ENCODE measurements around the gene TMC1.
"Not testable (repeated sequence)": the region's sequence is repeated elsewhere in the genome, so short reads cannot be mapped to it uniquely, and the experiment has no call there.

Gene TMC1

GRCh38 chr9:72538921-72539702, 17.7 kb downstream of the TMC1 start:
- H3K4me3 Mint-ChIP-seq: no peak overlapping the region
- H3K36me3 Mint-ChIP-seq: peaks cover 0 to 3% of the 10 kb centered on the region in 2 donors
- DNase-seq (no peak), ATAC-seq (replicated peaks) (no peak)
- no peaks in the 10 kb centered on the region for H3K4me1 Mint-ChIP-seq
- peaks cover 1 to 3% of the 10 kb centered on the region in 2 donors for H3K9me3 Mint-ChIP-seq
- H3K27ac Mint-ChIP-seq: no peak overlapping the region
- peaks cover 8 to 22% of the 10 kb centered on the region in 2 donors for H3K27me3 Mint-ChIP-seq

DNA sequence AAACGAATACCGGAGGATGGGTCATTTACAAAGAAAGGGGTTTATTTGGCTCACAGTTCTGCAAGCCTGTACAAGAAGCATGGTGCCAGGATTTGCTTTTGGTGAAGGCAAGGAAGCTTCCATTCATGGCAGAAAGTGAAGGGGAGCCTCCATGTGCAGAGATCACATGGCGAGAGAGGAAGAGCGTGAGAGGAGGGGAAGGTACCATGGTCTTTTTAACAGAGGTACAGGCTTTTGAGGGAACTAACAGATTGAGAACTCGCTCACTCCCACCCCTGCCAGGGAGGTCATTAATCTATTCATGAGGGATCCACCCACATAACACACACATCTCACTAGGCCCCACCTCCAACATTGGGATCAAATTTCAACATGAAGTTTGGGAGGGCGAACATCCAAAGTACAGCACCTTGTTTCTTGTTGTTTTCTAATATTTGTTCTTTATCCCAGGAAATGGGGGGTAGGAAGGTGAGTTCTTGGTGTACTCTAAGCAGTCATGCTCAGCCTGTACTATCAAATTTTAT, 18.5 kb downstream of the TMC1 start:
- ATAC-seq (replicated peaks): no peak
- peaks cover 1 to 3% of the 10 kb centered on the region in 2 donors for H3K9me3 Mint-ChIP-seq
- H3K4me1 Mint-ChIP-seq: no peaks in the 10 kb centered on the region
- H3K4me3 Mint-ChIP-seq: no peak overlapping the region
- no peak overlapping the region for H3K27ac Mint-ChIP-seq
- DNase-seq: no peak
- H3K36me3 Mint-ChIP-seq: peaks cover 0 to 3% of the 10 kb centered on the region in 2 donors
- peaks cover 8 to 22% of the 10 kb centered on the region in 2 donors for H3K27me3 Mint-ChIP-seq

- Mint-ChIP-seq H3K9me3 (peaks cover 1 to 3% of the 10 kb centered on the region in 2 donors), H3K36me3 (peaks cover 0 to 3% of the 10 kb centered on the region in 2 donors), H3K27ac (no peak overlapping the region), H3K27me3 (peaks cover 8 to 18% of the 10 kb centered on the region in 2 donors), H3K4me1 (no peaks in the 10 kb centered on the region), H3K4me3 (no peak overlapping the region)
- DNase-seq (no peak), ATAC-seq (replicated peaks) (no peak)
Observed at GRCh38 chr9:72540348-72540873, 19.0 kb downstream of the TMC1 start.

- H3K36me3 Mint-ChIP-seq; H3K9me3 Mint-ChIP-seq; H3K4me3 Mint-ChIP-seq; H3K27ac Mint-ChIP-seq; H3K4me1 Mint-ChIP-seq; ATAC-seq (replicated peaks); DNase-seq: not testable (repeated sequence)
- peaks cover 8 to 17% of the 10 kb centered on the region in 2 donors for H3K27me3 Mint-ChIP-seq
Observed at GRCh38 chr9:72542537-72542833, 21.1 kb downstream of the TMC1 start.

DNA sequence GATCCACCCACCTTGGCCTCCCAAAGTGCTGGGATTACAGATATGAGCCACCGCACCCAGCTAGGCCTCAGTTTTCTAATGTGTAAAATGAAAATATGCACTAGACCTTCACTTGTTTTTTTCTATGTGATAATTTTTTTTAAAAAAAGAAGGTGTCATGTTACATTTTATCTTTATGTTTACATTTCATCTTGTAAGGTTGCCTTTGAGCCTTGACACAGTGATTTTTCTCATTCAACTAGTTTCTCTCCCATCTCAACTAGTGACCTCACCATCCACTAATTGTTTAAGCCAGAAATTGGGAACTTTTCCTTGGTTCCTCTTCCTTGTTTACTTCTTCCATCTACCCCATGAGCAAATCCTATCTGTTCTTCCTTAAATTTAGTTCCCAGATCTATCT, 21.5 kb downstream of the TMC1 start:
- H3K4me1 Mint-ChIP-seq: no peaks in the 10 kb centered on the region
- no peak overlapping the region for H3K4me3 Mint-ChIP-seq
- H3K27me3 Mint-ChIP-seq: peaks cover 8 to 17% of the 10 kb centered on the region in 2 donors
- no peaks in the 10 kb centered on the region for H3K36me3 Mint-ChIP-seq
- H3K9me3 Mint-ChIP-seq: no peaks in the 10 kb centered on the region
- H3K27ac Mint-ChIP-seq: no peak overlapping the region
- no peak for DNase-seq
- ATAC-seq (replicated peaks): no peak

DNA sequence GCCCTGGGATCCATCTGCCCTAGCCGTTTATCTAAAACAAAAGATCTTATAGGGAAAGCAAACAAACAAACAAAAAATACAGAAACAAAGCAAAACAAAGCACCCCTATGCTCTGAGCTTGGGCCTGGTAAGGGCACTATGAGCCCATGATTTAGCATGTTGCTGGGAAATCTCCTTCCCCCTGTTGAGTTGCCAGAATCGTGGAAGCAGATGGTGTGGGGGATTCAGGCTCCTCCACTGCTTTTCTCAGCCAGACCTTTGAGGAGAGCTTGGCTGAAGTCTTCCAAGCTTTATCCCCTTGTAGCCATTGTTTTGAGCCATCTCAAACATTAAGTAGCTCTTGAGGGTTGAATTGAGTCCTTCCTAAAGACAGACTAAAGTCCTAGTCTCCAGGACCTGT, 29.9 kb downstream of the TMC1 start:
- Mint-ChIP-seq H3K27ac (no peak overlapping the region), H3K4me1 (no peaks in the 10 kb centered on the region), H3K27me3 (no peaks in the 10 kb centered on the region), H3K9me3 (no peaks in the 10 kb centered on the region), H3K36me3 (no peaks in the 10 kb centered on the region), H3K4me3 (no peak overlapping the region)
- ATAC-seq (replicated peaks) (no peak), DNase-seq (no peak)

GRCh38 chr9:72552356-72552755, 30.9 kb downstream of the TMC1 start:
- DNase-seq (no peak), ATAC-seq (replicated peaks) (no peak)
- Mint-ChIP-seq H3K4me3 (no peak overlapping the region), H3K9me3 (no peaks in the 10 kb centered on the region), H3K4me1 (no peaks in the 10 kb centered on the region), H3K27me3 (no peaks in the 10 kb centered on the region), H3K27ac (no peak overlapping the region), H3K36me3 (no peaks in the 10 kb centered on the region)

GRCh38 chr9:72554221-72554641, 32.8 kb downstream of the TMC1 start:
- Mint-ChIP-seq H3K36me3 (no peaks in the 10 kb centered on the region), H3K9me3 (no peaks in the 10 kb centered on the region), H3K27ac (no peak overlapping the region), H3K4me3 (no peak overlapping the region), H3K4me1 (no peaks in the 10 kb centered on the region), H3K27me3 (no peaks in the 10 kb centered on the region)
- DNase-seq: no peak
- ATAC-seq (replicated peaks): no peak

GRCh38 chr9:72557549-72557948, 36.1 kb downstream of the TMC1 start:
- no peak overlapping the region for H3K4me3 Mint-ChIP-seq
- no peaks in the 10 kb centered on the region for H3K4me1 Mint-ChIP-seq
- no peak overlapping the region for H3K27ac Mint-ChIP-seq
- no peaks in the 10 kb centered on the region for H3K9me3 Mint-ChIP-seq
- DNase-seq: no peak
- no peaks in the 10 kb centered on the region for H3K36me3 Mint-ChIP-seq
- no peak for ATAC-seq (replicated peaks)
- peaks cover 0 to 4% of the 10 kb centered on the region in 2 donors for H3K27me3 Mint-ChIP-seq

DNA sequence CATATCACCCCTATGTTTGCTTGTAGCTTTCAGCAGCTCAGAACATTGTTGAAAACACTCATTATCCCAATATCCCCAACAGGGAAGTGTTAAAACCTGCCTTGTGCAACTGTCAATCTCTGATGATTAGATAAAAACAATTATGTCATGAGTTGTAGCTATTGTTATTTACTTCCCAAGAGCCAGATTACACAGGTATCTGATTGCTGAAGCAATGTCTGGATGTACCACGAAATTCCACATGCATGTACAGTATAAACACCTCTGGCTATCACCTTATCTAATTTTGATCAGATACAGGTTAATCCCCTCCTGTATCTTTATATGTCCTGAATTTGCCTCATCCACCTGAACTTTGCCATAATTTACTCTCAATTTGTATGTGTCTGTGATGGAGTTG, 38.7 kb downstream of the TMC1 start:
- no peaks in the 10 kb centered on the region for H3K9me3 Mint-ChIP-seq
- H3K4me3 Mint-ChIP-seq: no peak overlapping the region

GRCh38 chr9:72563806-72564205, 42.4 kb downstream of the TMC1 start:
- Mint-ChIP-seq H3K36me3 (no peaks in the 10 kb centered on the region), H3K27me3 (peaks cover 4 to 13% of the 10 kb centered on the region in 2 donors), H3K9me3 (peaks cover 2 to 4% of the 10 kb centered on the region in 2 donors), H3K4me1 (no peaks in the 10 kb centered on the region), H3K27ac (no peak overlapping the region), H3K4me3 (no peak overlapping the region)
- DNase-seq (no peak), ATAC-seq (replicated peaks) (no peak)

More for the DNA sequence above, 38.7 kb downstream of the TMC1 start:
- DNase-seq: no peak
- Mint-ChIP-seq H3K4me1 (no peaks in the 10 kb centered on the region), H3K27me3 (peaks cover 4 to 6% of the 10 kb centered on the region in 2 donors), H3K27ac (no peak overlapping the region), H3K36me3 (no peaks in the 10 kb centered on the region)
- ATAC-seq (replicated peaks): no peak

DNA sequence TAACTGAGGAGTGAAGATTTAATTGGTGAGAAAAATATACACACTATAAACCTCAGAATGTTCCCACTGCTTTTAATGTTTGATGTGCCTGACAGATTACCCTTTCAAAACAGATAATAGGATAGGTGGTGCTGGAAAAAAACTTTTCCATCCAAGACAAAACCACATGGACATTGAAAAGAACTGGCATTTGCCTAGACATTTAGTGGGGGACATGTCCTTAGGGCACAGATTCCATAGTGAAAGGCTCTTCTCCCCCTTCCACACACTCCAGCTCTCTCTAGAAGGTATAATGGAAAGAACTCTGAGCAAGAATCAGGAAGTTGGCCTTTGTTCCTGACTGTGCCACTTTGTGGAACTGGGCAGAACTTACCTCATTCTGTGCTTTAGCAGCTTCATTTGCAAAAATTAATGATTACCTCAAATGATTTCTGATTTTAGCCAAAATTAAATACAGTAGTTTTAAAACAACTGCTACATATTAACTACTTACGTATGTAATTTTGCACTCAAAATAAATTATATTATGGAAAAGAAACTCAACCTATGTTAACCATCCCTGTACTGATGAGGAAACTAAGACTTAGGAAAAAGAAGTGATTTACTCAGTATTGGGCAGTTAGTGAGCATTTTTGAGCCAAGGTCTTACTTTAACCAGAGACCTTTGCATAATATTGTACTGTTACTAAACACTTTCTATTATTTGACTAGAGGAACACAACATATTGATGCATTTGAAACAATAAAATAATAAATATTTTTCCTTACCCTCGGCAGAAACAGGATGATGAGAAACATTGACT, 43.3 kb downstream of the TMC1 start:
- DNase-seq (no peak), ATAC-seq (replicated peaks) (peak in 1 of 2 donors; percentile 42)
- H3K36me3 Mint-ChIP-seq: no peaks in the 10 kb centered on the region
- H3K9me3 Mint-ChIP-seq: peaks cover 2 to 4% of the 10 kb centered on the region in 2 donors
- no peak overlapping the region for H3K27ac Mint-ChIP-seq
- no peaks in the 10 kb centered on the region for H3K4me1 Mint-ChIP-seq
- no peak overlapping the region for H3K4me3 Mint-ChIP-seq
- H3K27me3 Mint-ChIP-seq: peaks cover 9 to 19% of the 10 kb centered on the region in 2 donors

DNA sequence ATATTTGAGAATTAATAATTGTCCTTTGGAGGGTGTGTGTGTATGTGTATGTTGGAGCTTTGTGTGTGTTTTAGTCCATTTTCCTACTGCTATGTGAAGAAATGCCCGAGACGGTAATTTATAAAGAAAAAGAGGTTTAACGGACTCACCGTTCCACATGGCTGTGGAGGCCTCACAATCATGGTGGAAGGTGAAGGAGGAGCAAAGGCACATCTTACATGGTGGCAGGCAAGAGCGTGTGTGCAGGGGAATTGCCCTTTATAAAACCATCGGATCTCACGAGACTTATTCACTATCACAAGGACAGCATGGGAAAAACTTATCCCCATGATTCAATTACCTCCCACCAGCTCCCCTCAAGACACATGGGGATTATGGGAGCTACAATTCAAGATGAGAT, 44.1 kb downstream of the TMC1 start:
- peaks cover 11 to 20% of the 10 kb centered on the region in 2 donors for H3K27me3 Mint-ChIP-seq
- DNase-seq (no peak), ATAC-seq (replicated peaks) (no peak)
- no peaks in the 10 kb centered on the region for H3K4me1 Mint-ChIP-seq
- H3K36me3 Mint-ChIP-seq: no peaks in the 10 kb centered on the region
- H3K4me3 Mint-ChIP-seq: no peak overlapping the region
- H3K9me3 Mint-ChIP-seq: peaks cover 2 to 4% of the 10 kb centered on the region in 2 donors
- H3K27ac Mint-ChIP-seq: no peak overlapping the region

DNA sequence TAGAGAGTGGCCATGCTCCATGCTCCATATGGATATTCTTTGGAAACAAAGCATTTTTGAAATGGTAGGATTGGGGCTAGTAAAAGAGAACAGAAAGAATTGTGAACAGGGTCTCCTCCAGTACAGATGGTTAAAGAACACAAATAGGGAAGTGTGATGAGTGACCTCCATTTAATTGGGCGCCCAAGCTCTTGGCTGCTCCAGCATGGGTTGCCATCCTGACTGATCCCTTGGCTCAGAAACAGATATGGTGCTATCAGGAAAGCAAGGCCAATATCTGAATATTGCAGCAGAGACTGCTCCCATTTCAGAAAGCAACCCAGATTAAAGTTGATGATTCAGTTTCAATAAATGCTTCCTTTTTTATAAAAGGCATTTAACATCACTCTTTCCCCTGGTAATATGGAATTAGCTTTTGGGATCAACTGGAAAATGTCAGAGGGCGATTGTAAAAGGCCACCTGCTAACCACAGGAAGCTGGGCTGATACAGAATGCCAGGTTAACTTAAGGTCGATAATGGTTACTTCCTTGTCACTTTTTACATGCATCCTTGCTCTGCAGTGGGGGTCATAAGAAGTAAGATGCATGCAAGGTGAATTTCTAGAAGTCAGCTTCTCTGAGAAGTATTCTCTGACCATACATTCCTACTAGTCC, 52.9 kb downstream of the TMC1 start:
- no peak for ATAC-seq (replicated peaks)
- Mint-ChIP-seq H3K9me3 (no peaks in the 10 kb centered on the region), H3K4me3 (no peak overlapping the region), H3K27ac (no peak overlapping the region), H3K36me3 (no peaks in the 10 kb centered on the region), H3K4me1 (peaks cover 0 to 7% of the 10 kb centered on the region in 2 donors), H3K27me3 (peaks cover 11 to 17% of the 10 kb centered on the region in 2 donors)
- no peak for DNase-seq

All from stimulated activated naive B cell treated with anti-CD40 and anti-IgM and Interleukin-4, amounts not matched to agents 10 μg/mL and 1 μg/mL and 100 μg/mL, for 72 hours (primary cell).